ENCODE results near the gene SMAD3.
A peak's percentile ranks its signal among the peaks of the same experiment; 100 is the strongest.

SMAD3 gene

DNA sequence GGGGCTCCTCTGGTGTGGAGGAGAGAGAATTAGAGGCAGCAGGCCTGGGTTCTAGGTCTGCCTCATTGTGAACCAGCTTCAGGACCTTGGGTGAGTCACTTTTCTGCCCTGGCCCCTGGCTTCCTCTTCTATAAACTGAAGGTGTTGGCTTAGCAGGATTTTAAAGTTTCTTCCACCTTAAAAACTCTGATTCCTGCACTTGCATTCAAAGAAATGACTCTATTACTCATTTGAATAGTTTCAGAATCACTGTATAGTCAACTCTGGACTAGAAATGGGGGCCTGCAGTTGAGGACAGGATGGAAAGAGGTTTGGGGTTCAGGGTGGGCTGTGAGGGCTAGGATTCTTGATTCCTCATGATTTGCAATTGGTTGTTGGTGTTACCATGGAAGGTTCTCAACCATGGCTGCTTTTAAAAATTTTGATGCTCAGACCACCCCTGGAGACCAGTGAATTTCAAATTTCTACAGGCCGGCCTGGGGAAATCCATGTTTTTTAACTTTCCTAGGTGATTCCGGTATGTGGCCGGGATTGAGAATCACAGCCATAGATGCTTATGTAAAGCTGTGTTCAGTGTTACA, 19.9 kb downstream of the SMAD3 start:
- Histone ChIP-seq H3K9ac (ENCODE audit: low read depth, low read length) (no peak overlapping the region), H3K27me3 (ENCODE audit: control insufficient read depth, insufficient read depth, low read length) (no peaks in the 10 kb centered on the region), H3K4me3 (ENCODE audit: low read depth, low read length) (no peak overlapping the region), H3K9me3 (ENCODE audit: control insufficient read depth, insufficient read depth, low read length) (no peaks in the 10 kb centered on the region), H3K4me1 (ENCODE audit: control insufficient read depth, insufficient read depth, low read length) (peaks cover 46% of the 10 kb centered on the region), H3K27ac (ENCODE audit: low read depth, low read length) (no peak overlapping the region), H3K36me3 (ENCODE audit: control insufficient read depth, insufficient read depth, low read length) (no peaks in the 10 kb centered on the region)

DNA sequence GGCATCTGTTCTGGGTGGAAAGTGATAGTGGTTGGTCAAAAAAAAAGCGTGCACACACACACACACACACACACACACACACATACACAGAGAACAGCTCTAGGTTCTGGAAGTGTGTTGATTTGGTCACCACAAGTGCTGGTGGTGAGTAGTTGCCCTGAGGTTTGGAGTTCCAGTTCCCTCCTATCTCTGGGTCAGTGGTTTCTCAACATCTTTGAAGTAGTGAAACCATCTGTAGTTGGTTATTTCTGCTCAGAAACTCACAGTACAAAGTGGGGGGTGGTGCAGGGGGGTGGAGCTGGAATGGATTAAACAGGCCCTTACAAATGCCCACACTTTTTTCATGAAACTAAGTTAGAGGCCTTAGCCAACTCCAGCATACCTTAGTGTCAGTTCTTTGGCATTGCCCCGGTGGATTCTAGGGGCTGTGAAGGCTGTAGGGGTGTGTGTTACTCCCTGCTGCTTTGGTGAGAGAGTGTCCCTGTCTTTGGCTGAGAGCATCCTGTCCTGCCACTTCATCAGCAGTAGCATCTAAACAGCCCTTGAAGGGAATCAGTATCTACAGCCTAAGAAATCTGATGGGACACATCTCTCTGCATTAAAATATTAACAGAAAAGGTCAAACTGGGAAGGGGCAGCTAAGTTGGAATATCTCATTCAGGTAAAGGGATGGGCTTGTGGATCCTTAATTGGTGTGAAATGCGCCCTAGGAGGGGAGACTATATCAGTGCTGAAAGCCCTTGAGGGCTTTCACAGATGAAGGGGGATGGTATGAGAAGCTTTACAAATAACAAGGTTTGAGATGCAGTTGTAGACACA, 20.6 kb downstream of the SMAD3 start:
- Histone ChIP-seq H3K27ac (ENCODE audit: low read depth, low read length) (no peak overlapping the region), H3K27me3 (ENCODE audit: control insufficient read depth, insufficient read depth, low read length) (no peaks in the 10 kb centered on the region), H3K9ac (ENCODE audit: low read depth, low read length) (no peak overlapping the region), H3K4me1 (ENCODE audit: control insufficient read depth, insufficient read depth, low read length) (peaks cover 52% of the 10 kb centered on the region), H3K4me3 (ENCODE audit: low read depth, low read length) (no peak overlapping the region), H3K36me3 (ENCODE audit: control insufficient read depth, insufficient read depth, low read length) (no peaks in the 10 kb centered on the region), H3K9me3 (ENCODE audit: control insufficient read depth, insufficient read depth, low read length) (no peaks in the 10 kb centered on the region)

DNA sequence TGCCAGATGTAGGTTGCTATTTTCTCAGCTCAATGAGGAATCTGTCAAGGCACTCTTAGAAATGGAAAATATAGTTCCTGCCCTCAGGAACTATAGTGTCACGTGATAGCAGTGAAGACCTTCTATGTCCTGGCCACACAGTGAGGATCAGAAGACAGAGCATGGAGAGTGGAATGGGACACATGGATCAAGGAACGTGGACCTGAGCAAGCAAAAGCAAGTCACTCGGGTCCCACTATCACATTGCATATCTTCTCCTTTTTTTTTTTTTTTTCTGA, 21.2 kb downstream of the SMAD3 start:
- H3K36me3 ChIP-seq (ENCODE audit: control insufficient read depth, insufficient read depth, low read length) = no peaks in the 10 kb centered on the region
- no peak overlapping the region for H3K27ac ChIP-seq (ENCODE audit: low read depth, low read length)
- no peak overlapping the region for H3K4me3 ChIP-seq (ENCODE audit: low read depth, low read length)
- H3K27me3 ChIP-seq (ENCODE audit: control insufficient read depth, insufficient read depth, low read length) = no peaks in the 10 kb centered on the region
- H3K9ac ChIP-seq (ENCODE audit: low read depth, low read length) = no peak overlapping the region
- no peaks in the 10 kb centered on the region for H3K9me3 ChIP-seq (ENCODE audit: control insufficient read depth, insufficient read depth, low read length)
- H3K4me1 ChIP-seq (ENCODE audit: control insufficient read depth, insufficient read depth, low read length) = peaks cover 58% of the 10 kb centered on the region

DNA sequence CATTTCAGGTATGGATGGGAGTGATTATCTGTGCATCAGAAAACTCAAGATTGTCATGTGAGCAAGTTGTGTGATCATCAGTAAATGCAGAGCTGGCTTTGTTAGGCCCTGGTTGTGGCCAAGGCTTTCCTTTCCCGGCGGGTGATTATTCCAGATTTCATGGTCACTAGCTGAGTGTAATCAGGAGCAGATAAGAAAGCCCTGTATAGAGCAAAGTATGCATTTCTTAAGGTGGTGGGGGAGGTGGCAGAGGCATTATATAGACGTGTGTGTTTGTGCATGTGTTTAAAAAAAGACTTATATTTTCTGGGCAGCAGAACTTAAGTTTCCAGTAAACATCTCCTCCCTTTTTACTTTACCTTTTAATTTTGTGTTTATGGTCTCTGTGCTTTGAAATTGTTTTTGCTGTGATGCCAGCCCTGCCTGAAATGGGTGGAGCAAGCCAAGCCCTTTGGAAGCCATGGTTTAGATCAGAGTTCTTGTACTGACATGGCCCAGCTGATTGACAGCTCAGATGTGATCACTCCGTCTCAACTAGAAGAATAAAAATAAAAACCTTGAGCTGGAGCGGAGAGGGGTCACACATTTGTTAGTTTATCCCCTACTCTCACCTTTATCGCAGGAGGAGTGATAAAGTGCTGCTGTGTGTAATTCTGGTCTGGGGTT, 22.2 kb downstream of the SMAD3 start:
- H3K36me3 ChIP-seq (ENCODE audit: control insufficient read depth, insufficient read depth, low read length) = no peaks in the 10 kb centered on the region
- no peak overlapping the region for H3K4me3 ChIP-seq (ENCODE audit: low read depth, low read length)
- H3K9me3 ChIP-seq (ENCODE audit: control insufficient read depth, insufficient read depth, low read length) = no peaks in the 10 kb centered on the region
- H3K27me3 ChIP-seq (ENCODE audit: control insufficient read depth, insufficient read depth, low read length) = no peaks in the 10 kb centered on the region
- no peak overlapping the region for H3K27ac ChIP-seq (ENCODE audit: low read depth, low read length)
- peaks cover 60% of the 10 kb centered on the region for H3K4me1 ChIP-seq (ENCODE audit: control insufficient read depth, insufficient read depth, low read length)
- H3K9ac ChIP-seq (ENCODE audit: low read depth, low read length) = no peak overlapping the region

DNA sequence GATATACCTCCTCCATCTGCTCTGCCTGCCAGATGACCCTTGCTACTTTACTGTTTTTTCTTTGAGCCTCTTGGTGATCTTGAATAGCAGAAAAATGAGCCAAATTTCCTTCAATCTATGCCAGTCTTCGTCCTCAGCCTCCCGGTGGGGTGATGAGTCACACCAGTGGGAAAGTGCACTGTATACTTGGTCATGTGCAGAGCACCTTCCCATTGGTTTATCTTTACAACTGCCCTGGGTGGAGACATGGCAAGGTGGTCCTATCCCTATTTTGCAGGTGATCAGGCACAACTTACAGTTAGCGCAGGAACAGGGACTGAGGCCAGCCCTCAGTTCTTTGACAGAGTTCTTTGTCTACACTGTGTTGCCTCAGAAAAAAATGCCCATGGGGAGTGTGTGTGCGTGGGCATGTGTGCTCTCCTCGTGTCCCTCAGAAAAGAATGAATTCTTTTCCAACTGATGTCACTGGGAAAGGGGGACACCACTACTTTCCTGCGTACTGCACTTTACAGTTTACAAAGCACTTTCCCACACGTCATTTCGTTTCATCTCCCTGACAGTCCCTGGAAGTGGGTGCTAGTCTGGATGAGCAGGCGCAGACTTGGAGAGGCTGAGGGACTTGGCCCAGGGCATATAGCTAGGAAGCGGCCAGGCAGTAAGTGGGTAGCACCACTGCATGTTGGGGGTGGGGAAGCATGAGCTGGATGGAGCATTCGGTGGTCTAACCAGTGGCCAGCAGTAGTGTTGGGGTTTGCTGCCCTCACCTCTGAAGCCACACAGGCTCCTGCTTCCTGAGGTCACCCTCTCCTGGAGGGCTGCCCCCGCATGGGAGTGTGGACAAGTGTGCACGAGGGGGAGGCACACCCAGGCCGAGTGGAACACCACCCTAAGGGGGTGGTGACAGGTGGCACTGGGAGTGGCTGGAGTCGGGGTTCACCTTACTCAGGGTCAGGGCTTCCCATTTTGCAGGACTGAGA, 24.1 kb downstream of the SMAD3 start:
- Histone ChIP-seq H3K9me3 (ENCODE audit: control insufficient read depth, insufficient read depth, low read length) (no peaks in the 10 kb centered on the region), H3K4me3 (ENCODE audit: low read depth, low read length) (no peak overlapping the region), H3K9ac (ENCODE audit: low read depth, low read length) (no peak overlapping the region), H3K27ac (ENCODE audit: low read depth, low read length) (no peak overlapping the region), H3K4me1 (ENCODE audit: control insufficient read depth, insufficient read depth, low read length) (peaks cover 62% of the 10 kb centered on the region), H3K27me3 (ENCODE audit: control insufficient read depth, insufficient read depth, low read length) (no peaks in the 10 kb centered on the region), H3K36me3 (ENCODE audit: control insufficient read depth, insufficient read depth, low read length) (peaks cover 2% of the 10 kb centered on the region; the same call in 1 of the 2 replicates)

DNA sequence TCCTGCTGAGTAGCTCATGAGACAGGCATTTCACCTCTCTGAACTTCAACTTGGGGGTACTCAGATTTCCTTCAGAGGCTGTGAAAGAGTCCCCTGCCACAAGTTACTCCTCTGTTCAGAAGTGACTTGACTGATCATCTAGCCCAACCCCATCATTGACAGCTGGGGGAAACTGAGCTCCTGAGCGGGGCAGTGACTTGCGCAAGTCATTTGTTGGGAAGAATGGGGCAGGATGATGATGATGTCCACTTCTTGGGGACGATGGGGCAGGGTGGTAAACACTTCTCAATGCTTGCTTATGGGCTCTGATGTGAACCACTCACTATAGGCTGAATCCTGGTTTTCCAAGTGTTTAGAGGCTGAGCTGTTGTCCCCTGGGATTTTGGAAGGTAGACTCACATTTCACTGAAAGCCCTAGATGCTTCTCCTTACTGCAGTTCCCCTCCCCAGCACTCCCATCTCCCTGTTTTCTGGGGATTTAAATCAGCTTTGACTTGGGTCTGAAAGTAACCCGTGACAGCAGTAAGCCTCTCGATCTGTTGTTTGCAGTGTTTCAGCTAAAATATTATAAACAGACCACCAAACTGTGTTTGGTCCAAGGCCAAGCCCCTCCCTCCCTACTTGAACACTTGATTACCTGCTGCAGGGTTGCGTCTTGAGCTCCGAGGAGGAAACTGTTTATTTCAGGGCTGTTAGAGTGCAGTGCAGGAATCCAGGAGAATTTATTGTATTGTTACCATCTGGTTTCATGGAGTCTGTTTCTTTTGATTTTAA, 25.1 kb downstream of the SMAD3 start:
- no peak overlapping the region for H3K9ac ChIP-seq (ENCODE audit: low read depth, low read length)
- peaks cover 58% of the 10 kb centered on the region for H3K4me1 ChIP-seq (ENCODE audit: control insufficient read depth, insufficient read depth, low read length)
- H3K27me3 ChIP-seq (ENCODE audit: control insufficient read depth, insufficient read depth, low read length) = no peaks in the 10 kb centered on the region
- no peak overlapping the region for H3K4me3 ChIP-seq (ENCODE audit: low read depth, low read length)
- peaks cover 2% of the 10 kb centered on the region; the same call in 1 of the 2 replicates for H3K36me3 ChIP-seq (ENCODE audit: control insufficient read depth, insufficient read depth, low read length)
- peak overlapping the region; percentile 62 for H3K27ac ChIP-seq (ENCODE audit: low read depth, low read length)
- no peaks in the 10 kb centered on the region for H3K9me3 ChIP-seq (ENCODE audit: control insufficient read depth, insufficient read depth, low read length)

DNA sequence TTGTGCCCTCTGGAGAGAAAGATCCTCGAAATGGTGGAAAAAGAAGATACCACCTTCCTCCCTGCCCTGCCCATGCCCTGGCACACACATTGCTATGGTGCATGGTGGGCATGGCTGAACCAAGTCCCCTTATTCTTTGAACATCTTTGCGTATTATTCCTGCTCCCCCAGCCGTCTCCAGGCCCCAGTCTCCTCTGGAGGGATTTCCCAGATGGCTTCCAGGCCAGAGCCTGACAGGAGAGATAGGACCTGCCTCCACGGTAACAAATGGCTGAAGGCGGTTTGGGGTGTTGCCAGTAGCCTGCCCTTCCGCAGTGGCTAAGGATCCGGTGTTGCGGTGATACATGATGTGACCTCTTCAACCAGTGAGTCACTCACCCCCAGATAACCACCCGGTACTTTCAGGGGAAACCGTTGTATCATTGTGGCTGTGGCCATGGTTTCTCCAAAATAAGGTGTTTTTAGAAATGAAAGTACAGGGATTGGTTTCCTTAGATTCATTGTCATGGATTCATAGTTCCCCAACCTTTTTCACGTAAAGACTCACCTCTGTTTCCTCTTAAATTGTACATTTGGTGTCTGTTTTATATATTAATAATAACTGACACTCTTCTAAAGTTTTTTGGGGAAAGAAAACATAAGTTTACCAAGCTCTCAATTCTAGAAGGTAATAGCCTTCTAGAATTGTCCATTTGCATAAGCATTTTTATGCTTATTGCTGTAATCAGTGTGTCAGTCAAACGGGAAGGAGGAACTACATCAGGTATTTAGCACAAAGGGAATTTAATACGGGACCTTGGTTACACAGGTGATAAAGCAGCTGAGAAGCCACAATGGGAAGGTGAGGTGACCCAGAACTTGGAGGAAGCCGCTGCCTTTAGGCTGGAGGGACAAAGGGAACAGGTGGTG, 25.9 kb downstream of the SMAD3 start:
- Histone ChIP-seq H3K27me3 (ENCODE audit: control insufficient read depth, insufficient read depth, low read length) (no peaks in the 10 kb centered on the region), H3K4me3 (ENCODE audit: low read depth, low read length) (no peak overlapping the region), H3K9me3 (ENCODE audit: control insufficient read depth, insufficient read depth, low read length) (no peaks in the 10 kb centered on the region), H3K36me3 (ENCODE audit: control insufficient read depth, insufficient read depth, low read length) (peaks cover 2% of the 10 kb centered on the region; the same call in 1 of the 2 replicates), H3K4me1 (ENCODE audit: control insufficient read depth, insufficient read depth, low read length) (peaks cover 49% of the 10 kb centered on the region), H3K27ac (ENCODE audit: low read depth, low read length) (peak overlapping the region; percentile 62), H3K9ac (ENCODE audit: low read depth, low read length) (no peak overlapping the region)

DNA sequence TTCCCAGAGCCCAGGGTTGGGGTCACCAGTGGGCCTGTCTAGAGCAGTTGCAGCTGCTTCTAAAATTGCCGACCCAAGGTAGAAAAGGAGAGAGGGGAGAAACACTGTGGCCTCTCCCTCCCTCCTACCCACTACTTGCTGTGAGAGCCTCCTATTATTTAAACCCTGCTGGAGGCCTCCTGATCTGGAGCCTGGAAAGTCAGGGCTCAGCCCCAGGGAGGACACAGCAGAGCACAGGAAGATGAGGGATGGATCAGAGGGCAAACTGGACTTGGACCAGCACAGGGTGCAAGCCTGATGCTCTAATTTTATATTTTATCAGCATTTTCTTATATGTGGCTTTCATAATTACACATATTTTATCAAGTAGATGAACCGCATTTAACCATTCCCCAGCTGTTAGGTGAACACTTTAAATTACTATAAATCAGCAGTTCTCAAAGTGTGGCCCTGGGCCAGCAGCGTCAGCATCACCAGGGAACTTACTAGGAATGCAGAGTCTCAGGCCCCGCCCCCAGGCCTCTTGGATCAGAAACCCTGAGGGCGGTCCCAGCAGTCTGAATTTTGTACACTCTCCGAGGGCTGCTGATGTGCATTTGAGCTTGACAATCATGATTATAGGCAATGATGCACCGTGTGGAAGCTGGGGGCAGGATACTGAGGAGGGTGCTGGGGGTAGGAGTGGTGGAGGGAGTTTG, 26.7 kb downstream of the SMAD3 start:
- H3K4me3 ChIP-seq (ENCODE audit: low read depth, low read length) = no peak overlapping the region
- peak overlapping the region; percentile 62 for H3K27ac ChIP-seq (ENCODE audit: low read depth, low read length)

DNA sequence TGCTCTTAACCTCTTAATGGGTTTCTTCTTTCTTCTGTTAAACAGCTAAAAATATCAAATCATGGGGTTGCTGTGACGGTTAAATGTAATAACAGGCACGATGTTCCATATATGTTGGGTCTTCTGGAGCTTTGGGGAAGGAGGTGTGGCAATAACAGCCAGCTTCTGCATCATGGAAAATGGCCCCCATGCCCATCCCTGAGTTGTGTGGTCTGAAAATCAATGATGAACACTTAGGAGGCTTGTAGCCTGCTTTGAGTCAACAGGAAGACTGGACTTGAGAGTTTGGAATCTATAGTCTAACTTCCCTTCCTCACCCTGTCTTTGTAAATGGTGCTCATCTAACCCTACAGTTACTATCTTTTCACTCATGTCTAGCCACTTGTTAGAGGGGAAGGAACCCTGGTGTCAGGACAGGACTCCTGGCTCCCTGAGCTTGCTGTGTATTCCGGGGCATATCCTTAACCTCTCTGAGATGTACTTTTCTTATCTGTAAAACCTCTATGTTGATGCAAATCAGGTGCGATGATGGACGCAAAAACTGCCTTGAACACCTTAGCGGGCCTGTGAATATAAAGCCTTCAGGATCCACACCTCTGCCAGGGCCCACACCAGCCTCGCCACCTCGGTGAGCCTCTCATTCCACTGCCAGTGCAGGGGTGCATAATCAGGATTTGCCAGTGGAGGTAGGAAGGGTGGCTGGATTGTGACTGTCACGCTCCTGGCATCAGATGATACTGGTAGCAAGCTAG, 27.5 kb downstream of the SMAD3 start:
- Histone ChIP-seq H3K27ac (ENCODE audit: low read depth, low read length) (no peak overlapping the region), H3K27me3 (ENCODE audit: control insufficient read depth, insufficient read depth, low read length) (no peaks in the 10 kb centered on the region), H3K9ac (ENCODE audit: low read depth, low read length) (no peak overlapping the region), H3K4me1 (ENCODE audit: control insufficient read depth, insufficient read depth, low read length) (peaks cover 37% of the 10 kb centered on the region), H3K36me3 (ENCODE audit: control insufficient read depth, insufficient read depth, low read length) (peaks cover 2% of the 10 kb centered on the region; the same call in 1 of the 2 replicates), H3K4me3 (ENCODE audit: low read depth, low read length) (no peak overlapping the region), H3K9me3 (ENCODE audit: control insufficient read depth, insufficient read depth, low read length) (no peaks in the 10 kb centered on the region)

More for the DNA sequence above, 26.7 kb downstream of the SMAD3 start:
- H3K27me3 ChIP-seq (ENCODE audit: control insufficient read depth, insufficient read depth, low read length) = no peaks in the 10 kb centered on the region
- no peaks in the 10 kb centered on the region for H3K9me3 ChIP-seq (ENCODE audit: control insufficient read depth, insufficient read depth, low read length)
- H3K36me3 ChIP-seq (ENCODE audit: control insufficient read depth, insufficient read depth, low read length) = peaks cover 2% of the 10 kb centered on the region; the same call in 1 of the 2 replicates
- H3K4me1 ChIP-seq (ENCODE audit: control insufficient read depth, insufficient read depth, low read length) = peaks cover 45% of the 10 kb centered on the region
- no peak overlapping the region for H3K9ac ChIP-seq (ENCODE audit: low read depth, low read length)

All from HUES48 (cell line).